WTC11 (cell line): ENCODE data around the gene ANO2. TPM values are rescaled to one million over a fixed set of nuclear protein-coding genes. Genes with fewer than 3 reads are reported as not detected.

Experiments
- ATAC-seq: fragments of 200-7000 bp; cut with Tn5 transposase; 2 replicates; pipeline ENCODE4 v1.10.0; 2021; ENCODE audit warnings: mild to moderate bottlenecking, moderate library complexity
- CTCF ChIA-PET: fragments of 300-600 bp; sonication (Branson Sonifier 250); formaldehyde crosslinking; loops from one replicate; lab custom pipeline; 2021; ENCODE audit warnings: antibody characterized with exemption; lab: Charles Lee
- POLR2A ChIA-PET: fragments of 350-600 bp; sonication (Branson Sonifier 250); formaldehyde crosslinking; loops from one replicate; lab custom pipeline; 2021; ENCODE audit warnings: antibody characterized with exemption; lab: Charles Lee
- DNase-seq: peaks from one replicate; pipeline ENCODE4 v3.0.0; 2021; ENCODE audit warnings: low spot score
- H3K27ac Mint-ChIP-seq: 2 replicates; pipeline ENCODE4 v1.8.0; 2021; ENCODE audit warnings: mixed read lengths
- H3K27me3 Mint-ChIP-seq: 2 replicates; pipeline ENCODE4 v1.8.0; 2021; ENCODE audit warnings: low read depth, mild to moderate bottlenecking, moderate library complexity, mixed read lengths
- H3K36me3 Mint-ChIP-seq: 2 replicates; pipeline ENCODE4 v1.8.0; 2021; ENCODE audit warnings: mixed read lengths
- H3K4me1 Mint-ChIP-seq: 2 replicates; pipeline ENCODE4 v1.8.0; 2022; ENCODE audit warnings: mixed read lengths
- H3K4me3 Mint-ChIP-seq: 2 replicates; pipeline ENCODE4 v1.8.0; 2021; ENCODE audit warnings: mild to moderate bottlenecking, moderate library complexity, mixed read lengths
- H3K9me3 Mint-ChIP-seq: 2 replicates; pipeline ENCODE4 v1.8.0; 2021; ENCODE audit warnings: mixed read lengths
- ESRRA ChIP-seq: sonication (generic); formaldehyde crosslinking; IDR thresholded peaks from 2 replicates; pipeline ENCODE4 v1.8.1; 2022; ENCODE audit warnings: mild to moderate bottlenecking, missing genetic modification reagents, borderline replicate concordance
- FOXK1 ChIP-seq: sonication (generic); formaldehyde crosslinking; IDR thresholded peaks from 2 replicates; pipeline ENCODE4 v1.8.0; 2022; ENCODE audit warnings: mild to moderate bottlenecking, moderate library complexity, missing genetic modification reagents
- HMGA2 ChIP-seq: fragments of 250-450 bp; sonication (Bioruptor Pico); IDR thresholded peaks from 2 replicates; pipeline ENCODE4 v1.4.0; 2021; ENCODE audit warnings: mild to moderate bottlenecking, moderate library complexity
- KAT7 ChIP-seq: sonication (generic); formaldehyde crosslinking; IDR thresholded peaks from 2 replicates; pipeline ENCODE4 v1.8.1; 2023; ENCODE audit warnings: missing genetic modification reagents, mild to moderate bottlenecking, borderline replicate concordance
- NR1H2 ChIP-seq: sonication (generic); formaldehyde crosslinking; IDR thresholded peaks from 2 replicates; pipeline ENCODE4 v1.9.0; 2021; ENCODE audit warnings: mild to moderate bottlenecking, moderate library complexity, missing genetic modification reagents
- OVOL2 ChIP-seq: fragments of 250-450 bp; sonication (Bioruptor Pico); IDR thresholded peaks from 2 replicates; pipeline ENCODE4 v1.9.0; 2021; ENCODE audit warnings: mild to moderate bottlenecking, borderline replicate concordance
- PRRX2 ChIP-seq: fragments of 250-450 bp; sonication (Bioruptor Pico); IDR thresholded peaks from 2 replicates; pipeline ENCODE4 v1.8.0; 2021; ENCODE audit warnings: mild to moderate bottlenecking
- RORB ChIP-seq: fragments of 250-450 bp; sonication (Bioruptor Pico); IDR thresholded peaks from 2 replicates; pipeline ENCODE4 v1.9.0; 2021; ENCODE audit warnings: mild to moderate bottlenecking
- SMAD3 ChIP-seq: sonication (generic); formaldehyde crosslinking; IDR thresholded peaks from 2 replicates; pipeline ENCODE4 v1.8.0; 2022; ENCODE audit warnings: missing genetic modification reagents, mild to moderate bottlenecking, borderline replicate concordance
- TCF7 ChIP-seq: sonication (generic); formaldehyde crosslinking; IDR thresholded peaks from 2 replicates; pipeline ENCODE4 v1.8.0; 2022; ENCODE audit warnings: mild to moderate bottlenecking, low read depth, missing genetic modification reagents, moderate library complexity
- TEAD4 ChIP-seq: sonication (generic); formaldehyde crosslinking; IDR thresholded peaks from 2 replicates; pipeline ENCODE4 v1.8.0; 2022; ENCODE audit warnings: mild to moderate bottlenecking, missing genetic modification reagents
- ZNF121 ChIP-seq: sonication (generic); formaldehyde crosslinking; IDR thresholded peaks from 2 replicates; pipeline ENCODE4 v1.8.0; 2023; ENCODE audit warnings: missing genetic modification reagents
- ZNF138 ChIP-seq: sonication (generic); formaldehyde crosslinking; conservative IDR thresholded peaks from 2 replicates; pipeline ENCODE4 v1.8.1; 2022; ENCODE audit warnings: mild to moderate bottlenecking, moderate library complexity, missing genetic modification reagents
- ZNF396 ChIP-seq: fragments of 250-450 bp; sonication (Bioruptor Pico); IDR thresholded peaks from 2 replicates; pipeline ENCODE4 v1.8.0; 2021; ENCODE audit warnings: mild to moderate bottlenecking, moderate library complexity, borderline replicate concordance
- ZNF671 ChIP-seq: fragments of 250-450 bp; sonication (Bioruptor Pico); IDR thresholded peaks from 2 replicates; pipeline ENCODE4 v1.8.0; 2021; ENCODE audit warnings: mild to moderate bottlenecking
- total RNA-seq: library from RNA; stranded (reverse); gene quantifications from 3 replicates; pipeline ENCODE4 v1.2.3, GENCODE V29; 2021
- TF ChIP-seq, protein P1 (sequence below): sonication (generic); formaldehyde crosslinking; IDR thresholded peaks from 2 replicates; pipeline ENCODE4 v1.8.0; 2023; ENCODE audit warnings: missing genetic modification reagents
- TF ChIP-seq, protein P2 (sequence below): sonication (generic); formaldehyde crosslinking; IDR thresholded peaks from 2 replicates; pipeline ENCODE4 v1.8.1; 2022; ENCODE audit warnings: mild to moderate bottlenecking, missing genetic modification reagents, moderate library complexity, borderline replicate concordance
- TF ChIP-seq, protein P3 (sequence below): fragments of 250-450 bp; sonication (Bioruptor Pico); IDR thresholded peaks from 2 replicates; pipeline ENCODE4 v2.1.2; 2022; ENCODE audit warnings: mild to moderate bottlenecking, moderate library complexity
- TF ChIP-seq, protein P4 (sequence below): sonication (generic); formaldehyde crosslinking; IDR thresholded peaks from 2 replicates; pipeline ENCODE4 v1.8.0; 2022; ENCODE audit warnings: mild to moderate bottlenecking, missing genetic modification reagents
- TF ChIP-seq, protein P5 (sequence below): sonication (generic); formaldehyde crosslinking; IDR thresholded peaks from 2 replicates; pipeline ENCODE4 v1.8.0; 2022; ENCODE audit warnings: mild to moderate bottlenecking, missing genetic modification reagents
- TF ChIP-seq, protein P6 (sequence below): fragments of 250-450 bp; sonication (Bioruptor Pico); IDR thresholded peaks from 2 replicates; pipeline ENCODE4 v1.9.0; 2021; ENCODE audit warnings: mild to moderate bottlenecking
- TF ChIP-seq, protein P7 (sequence below): fragments of 250-450 bp; sonication (Bioruptor Pico); IDR thresholded peaks from 2 replicates; pipeline ENCODE4 v1.8.0; 2021; ENCODE audit warnings: mild to moderate bottlenecking
- TF ChIP-seq, protein P8 (sequence below): sonication (generic); formaldehyde crosslinking; conservative IDR thresholded peaks from 2 replicates; pipeline ENCODE4 v1.8.1; 2022; ENCODE audit warnings: mild to moderate bottlenecking, missing genetic modification reagents

ANO2 gene
- total RNA-seq, 1 experiment from 2014 or later = 2.8 TPM

DNA sequence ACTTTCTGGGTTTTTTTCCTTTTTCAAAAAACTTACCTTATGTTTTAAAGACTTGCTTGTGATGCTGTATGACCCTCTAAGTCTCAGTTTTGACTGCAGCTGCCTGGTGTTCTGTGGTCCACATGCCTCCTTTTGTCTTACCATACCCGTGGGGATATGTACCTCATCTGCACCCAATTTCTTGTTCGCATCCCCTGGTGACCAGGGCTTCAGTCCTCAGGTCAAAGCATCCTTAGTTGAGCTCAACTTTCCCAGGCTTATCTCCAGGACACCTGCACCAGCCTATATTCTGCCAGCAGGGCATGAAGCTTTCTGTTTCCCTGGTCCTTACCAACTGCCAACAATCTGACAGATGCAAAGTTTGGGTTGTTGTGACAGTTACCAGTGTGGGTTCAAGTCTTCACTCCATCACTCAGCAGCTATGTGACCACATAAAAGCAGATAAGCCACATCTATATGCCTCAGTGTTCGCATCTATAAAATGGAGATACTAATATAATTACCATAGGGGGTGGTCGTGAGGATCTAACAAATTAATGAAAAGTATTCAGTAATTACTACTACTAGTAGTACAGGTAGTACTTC lies 419.2 kb downstream of the ANO2 start (continued):
- TF ChIP-seq, protein P1, sequence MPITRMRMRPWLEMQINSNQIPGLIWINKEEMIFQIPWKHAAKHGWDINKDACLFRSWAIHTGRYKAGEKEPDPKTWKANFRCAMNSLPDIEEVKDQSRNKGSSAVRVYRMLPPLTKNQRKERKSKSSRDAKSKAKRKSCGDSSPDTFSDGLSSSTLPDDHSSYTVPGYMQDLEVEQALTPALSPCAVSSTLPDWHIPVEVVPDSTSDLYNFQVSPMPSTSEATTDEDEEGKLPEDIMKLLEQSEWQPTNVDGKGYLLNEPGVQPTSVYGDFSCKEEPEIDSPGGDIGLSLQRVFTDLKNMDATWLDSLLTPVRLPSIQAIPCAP = no peak
- no peak for TF ChIP-seq SMAD3 (CRISPR knock-in tag)
- TF ChIP-seq, protein P2, sequence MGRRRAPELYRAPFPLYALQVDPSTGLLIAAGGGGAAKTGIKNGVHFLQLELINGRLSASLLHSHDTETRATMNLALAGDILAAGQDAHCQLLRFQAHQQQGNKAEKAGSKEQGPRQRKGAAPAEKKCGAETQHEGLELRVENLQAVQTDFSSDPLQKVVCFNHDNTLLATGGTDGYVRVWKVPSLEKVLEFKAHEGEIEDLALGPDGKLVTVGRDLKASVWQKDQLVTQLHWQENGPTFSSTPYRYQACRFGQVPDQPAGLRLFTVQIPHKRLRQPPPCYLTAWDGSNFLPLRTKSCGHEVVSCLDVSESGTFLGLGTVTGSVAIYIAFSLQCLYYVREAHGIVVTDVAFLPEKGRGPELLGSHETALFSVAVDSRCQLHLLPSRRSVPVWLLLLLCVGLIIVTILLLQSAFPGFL (CRISPR knock-in tag) = no peak
- no peak for TF ChIP-seq TCF7

DNA sequence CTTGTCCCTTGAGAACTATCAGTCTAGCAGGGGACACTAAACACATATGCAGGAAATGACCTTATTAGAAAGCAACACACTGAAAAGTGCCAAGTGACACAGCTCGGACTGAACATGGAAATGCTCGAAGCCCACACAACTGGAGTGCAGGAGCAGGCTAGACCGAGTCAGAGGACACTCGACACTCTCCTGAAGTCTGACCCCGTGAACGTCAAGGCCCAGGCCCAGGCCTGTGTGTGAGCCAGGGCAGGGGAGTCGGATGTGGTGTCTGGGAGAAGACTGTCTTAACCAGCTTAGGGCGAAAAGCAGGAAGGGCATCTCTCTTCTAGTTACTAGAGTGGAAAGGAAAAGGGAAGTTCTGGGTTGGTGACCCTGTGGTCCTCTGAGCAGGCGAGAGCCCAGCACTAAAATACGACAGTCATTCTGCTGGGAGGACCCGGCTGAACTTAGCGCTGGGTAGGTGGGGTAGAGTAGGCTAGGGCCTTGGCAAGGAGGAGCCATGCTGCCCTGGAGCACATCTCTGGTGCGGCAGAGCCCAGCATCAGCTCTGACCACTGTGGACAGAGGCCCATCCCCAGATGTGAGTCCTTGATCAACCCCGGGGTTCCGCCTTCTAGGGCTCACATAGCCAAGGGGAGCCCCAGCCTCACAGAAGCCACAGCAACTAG lies 420.2 kb downstream of the ANO2 start:
- POLR2A ChIA-PET = no interaction called here
- ATAC-seq (no peak), DNase-seq (no peak)
- no peak overlapping the region for H3K27ac Mint-ChIP-seq
- H3K4me3 Mint-ChIP-seq = no peak overlapping the region
- CTCF ChIA-PET = no interaction called here
- H3K36me3 Mint-ChIP-seq = no peaks in the 10 kb centered on the region
- no peaks in the 10 kb centered on the region for H3K4me1 Mint-ChIP-seq
- no peaks in the 10 kb centered on the region for H3K27me3 Mint-ChIP-seq
- TF ChIP-seq ZNF138 (no peak), ZNF121 (CRISPR knock-in tag) (no peak), ZNF396 (CRISPR knock-in tag) (no peak), OVOL2 (CRISPR knock-in tag) (no peak)
- TF ChIP-seq, protein P3, sequence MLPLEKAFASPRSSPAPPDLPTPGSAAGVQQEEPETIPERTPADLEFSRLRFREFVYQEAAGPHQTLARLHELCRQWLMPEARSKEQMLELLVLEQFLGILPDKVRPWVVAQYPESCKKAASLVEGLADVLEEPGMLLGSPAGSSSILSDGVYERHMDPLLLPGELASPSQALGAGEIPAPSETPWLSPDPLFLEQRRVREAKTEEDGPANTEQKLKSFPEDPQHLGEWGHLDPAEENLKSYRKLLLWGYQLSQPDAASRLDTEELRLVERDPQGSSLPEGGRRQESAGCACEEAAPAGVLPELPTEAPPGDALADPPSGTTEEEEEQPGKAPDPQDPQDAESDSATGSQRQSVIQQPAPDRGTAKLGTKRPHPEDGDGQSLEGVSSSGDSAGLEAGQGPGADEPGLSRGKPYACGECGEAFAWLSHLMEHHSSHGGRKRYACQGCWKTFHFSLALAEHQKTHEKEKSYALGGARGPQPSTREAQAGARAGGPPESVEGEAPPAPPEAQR (CRISPR knock-in tag) = no peak
- TF ChIP-seq, protein P4, sequence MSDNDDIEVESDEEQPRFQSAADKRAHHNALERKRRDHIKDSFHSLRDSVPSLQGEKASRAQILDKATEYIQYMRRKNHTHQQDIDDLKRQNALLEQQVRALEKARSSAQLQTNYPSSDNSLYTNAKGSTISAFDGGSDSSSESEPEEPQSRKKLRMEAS (CRISPR knock-in tag) = no peak
- TF ChIP-seq, protein P5, sequence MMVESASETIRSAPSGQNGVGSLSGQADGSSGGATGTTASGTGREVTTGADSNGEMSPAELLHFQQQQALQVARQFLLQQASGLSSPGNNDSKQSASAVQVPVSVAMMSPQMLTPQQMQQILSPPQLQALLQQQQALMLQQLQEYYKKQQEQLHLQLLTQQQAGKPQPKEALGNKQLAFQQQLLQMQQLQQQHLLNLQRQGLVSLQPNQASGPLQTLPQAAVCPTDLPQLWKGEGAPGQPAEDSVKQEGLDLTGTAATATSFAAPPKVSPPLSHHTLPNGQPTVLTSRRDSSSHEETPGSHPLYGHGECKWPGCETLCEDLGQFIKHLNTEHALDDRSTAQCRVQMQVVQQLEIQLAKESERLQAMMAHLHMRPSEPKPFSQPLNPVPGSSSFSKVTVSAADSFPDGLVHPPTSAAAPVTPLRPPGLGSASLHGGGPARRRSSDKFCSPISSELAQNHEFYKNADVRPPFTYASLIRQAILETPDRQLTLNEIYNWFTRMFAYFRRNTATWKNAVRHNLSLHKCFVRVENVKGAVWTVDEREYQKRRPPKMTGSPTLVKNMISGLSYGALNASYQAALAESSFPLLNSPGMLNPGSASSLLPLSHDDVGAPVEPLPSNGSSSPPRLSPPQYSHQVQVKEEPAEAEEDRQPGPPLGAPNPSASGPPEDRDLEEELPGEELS = no peak
- H3K9me3 Mint-ChIP-seq = no peaks in the 10 kb centered on the region

DNA sequence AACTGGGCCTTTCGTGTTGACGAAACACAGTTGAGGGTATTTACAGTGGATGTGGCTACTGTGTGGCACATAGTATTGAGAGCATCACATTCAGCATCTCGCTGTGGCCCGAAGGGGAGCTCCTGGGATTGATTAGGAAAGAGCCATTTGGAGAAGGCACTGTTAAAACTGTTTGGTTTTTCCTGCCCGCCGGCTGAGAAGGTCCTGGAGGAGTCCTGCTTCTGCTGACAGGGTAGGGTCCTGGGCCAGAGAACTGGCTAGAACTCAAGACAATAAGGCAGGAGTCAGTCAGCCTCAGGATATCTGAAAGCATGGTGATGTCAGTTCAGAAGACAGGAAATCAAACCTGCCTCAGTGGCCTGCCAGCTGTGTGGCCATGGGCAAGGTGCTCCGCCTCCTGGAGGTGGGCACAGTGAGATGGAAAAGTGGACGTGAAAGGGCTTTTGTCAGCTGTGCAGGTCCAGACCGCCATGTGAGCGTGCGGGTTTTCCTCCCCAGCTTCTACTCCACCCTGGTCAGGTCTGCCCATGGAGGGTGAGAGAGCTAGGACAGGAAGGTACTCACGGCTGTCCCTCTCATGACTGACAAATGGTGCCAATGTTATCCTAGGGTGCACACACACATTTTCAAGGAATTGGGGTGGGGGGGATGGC lies 420.8 kb downstream of the ANO2 start:
- no peaks in the 10 kb centered on the region; the same call in 1 of the 2 replicates for H3K27me3 Mint-ChIP-seq
- H3K27ac Mint-ChIP-seq = no peak overlapping the region
- H3K36me3 Mint-ChIP-seq = no peaks in the 10 kb centered on the region
- ATAC-seq (no peak), DNase-seq (no peak)
- H3K4me1 Mint-ChIP-seq = no peaks in the 10 kb centered on the region
- POLR2A ChIA-PET = no interaction called here
- no peak overlapping the region for H3K4me3 Mint-ChIP-seq
- H3K9me3 Mint-ChIP-seq = no peaks in the 10 kb centered on the region
- CTCF ChIA-PET = no interaction called here
- TF ChIP-seq ZNF671 (CRISPR knock-in tag) (no peak), TEAD4 (CRISPR knock-in tag) (no peak), RORB (CRISPR knock-in tag) (no peak), HMGA2 (no peak), PRRX2 (CRISPR knock-in tag) (no peak), ESRRA (no peak), NR1H2 (CRISPR knock-in tag) (no peak), KAT7 (CRISPR knock-in tag) (no peak), FOXK1 (CRISPR knock-in tag) (no peak)
- TF ChIP-seq, protein P6, sequence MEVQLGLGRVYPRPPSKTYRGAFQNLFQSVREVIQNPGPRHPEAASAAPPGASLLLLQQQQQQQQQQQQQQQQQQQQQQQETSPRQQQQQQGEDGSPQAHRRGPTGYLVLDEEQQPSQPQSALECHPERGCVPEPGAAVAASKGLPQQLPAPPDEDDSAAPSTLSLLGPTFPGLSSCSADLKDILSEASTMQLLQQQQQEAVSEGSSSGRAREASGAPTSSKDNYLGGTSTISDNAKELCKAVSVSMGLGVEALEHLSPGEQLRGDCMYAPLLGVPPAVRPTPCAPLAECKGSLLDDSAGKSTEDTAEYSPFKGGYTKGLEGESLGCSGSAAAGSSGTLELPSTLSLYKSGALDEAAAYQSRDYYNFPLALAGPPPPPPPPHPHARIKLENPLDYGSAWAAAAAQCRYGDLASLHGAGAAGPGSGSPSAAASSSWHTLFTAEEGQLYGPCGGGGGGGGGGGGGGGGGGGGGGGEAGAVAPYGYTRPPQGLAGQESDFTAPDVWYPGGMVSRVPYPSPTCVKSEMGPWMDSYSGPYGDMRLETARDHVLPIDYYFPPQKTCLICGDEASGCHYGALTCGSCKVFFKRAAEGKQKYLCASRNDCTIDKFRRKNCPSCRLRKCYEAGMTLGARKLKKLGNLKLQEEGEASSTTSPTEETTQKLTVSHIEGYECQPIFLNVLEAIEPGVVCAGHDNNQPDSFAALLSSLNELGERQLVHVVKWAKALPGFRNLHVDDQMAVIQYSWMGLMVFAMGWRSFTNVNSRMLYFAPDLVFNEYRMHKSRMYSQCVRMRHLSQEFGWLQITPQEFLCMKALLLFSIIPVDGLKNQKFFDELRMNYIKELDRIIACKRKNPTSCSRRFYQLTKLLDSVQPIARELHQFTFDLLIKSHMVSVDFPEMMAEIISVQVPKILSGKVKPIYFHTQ = no peak
- TF ChIP-seq, protein P7, sequence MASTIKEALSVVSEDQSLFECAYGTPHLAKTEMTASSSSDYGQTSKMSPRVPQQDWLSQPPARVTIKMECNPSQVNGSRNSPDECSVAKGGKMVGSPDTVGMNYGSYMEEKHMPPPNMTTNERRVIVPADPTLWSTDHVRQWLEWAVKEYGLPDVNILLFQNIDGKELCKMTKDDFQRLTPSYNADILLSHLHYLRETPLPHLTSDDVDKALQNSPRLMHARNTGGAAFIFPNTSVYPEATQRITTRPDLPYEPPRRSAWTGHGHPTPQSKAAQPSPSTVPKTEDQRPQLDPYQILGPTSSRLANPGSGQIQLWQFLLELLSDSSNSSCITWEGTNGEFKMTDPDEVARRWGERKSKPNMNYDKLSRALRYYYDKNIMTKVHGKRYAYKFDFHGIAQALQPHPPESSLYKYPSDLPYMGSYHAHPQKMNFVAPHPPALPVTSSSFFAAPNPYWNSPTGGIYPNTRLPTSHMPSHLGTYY = no peak
- TF ChIP-seq, protein P8, sequence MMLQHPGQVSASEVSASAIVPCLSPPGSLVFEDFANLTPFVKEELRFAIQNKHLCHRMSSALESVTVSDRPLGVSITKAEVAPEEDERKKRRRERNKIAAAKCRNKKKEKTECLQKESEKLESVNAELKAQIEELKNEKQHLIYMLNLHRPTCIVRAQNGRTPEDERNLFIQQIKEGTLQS (CRISPR knock-in tag) = no peak
